Measurements from ENCODE around the gene CFL1. TPM values are rescaled to one million over a fixed set of nuclear protein-coding genes. Genes with fewer than 3 reads are reported as not detected.

Gene CFL1
- total and polyA plus RNA-seq, 2 of the 8 experiments (the other 6 are each of a cell fraction or from before 2014, with no cell fraction given), result 1,252 to 1,365 TPM

DNA sequence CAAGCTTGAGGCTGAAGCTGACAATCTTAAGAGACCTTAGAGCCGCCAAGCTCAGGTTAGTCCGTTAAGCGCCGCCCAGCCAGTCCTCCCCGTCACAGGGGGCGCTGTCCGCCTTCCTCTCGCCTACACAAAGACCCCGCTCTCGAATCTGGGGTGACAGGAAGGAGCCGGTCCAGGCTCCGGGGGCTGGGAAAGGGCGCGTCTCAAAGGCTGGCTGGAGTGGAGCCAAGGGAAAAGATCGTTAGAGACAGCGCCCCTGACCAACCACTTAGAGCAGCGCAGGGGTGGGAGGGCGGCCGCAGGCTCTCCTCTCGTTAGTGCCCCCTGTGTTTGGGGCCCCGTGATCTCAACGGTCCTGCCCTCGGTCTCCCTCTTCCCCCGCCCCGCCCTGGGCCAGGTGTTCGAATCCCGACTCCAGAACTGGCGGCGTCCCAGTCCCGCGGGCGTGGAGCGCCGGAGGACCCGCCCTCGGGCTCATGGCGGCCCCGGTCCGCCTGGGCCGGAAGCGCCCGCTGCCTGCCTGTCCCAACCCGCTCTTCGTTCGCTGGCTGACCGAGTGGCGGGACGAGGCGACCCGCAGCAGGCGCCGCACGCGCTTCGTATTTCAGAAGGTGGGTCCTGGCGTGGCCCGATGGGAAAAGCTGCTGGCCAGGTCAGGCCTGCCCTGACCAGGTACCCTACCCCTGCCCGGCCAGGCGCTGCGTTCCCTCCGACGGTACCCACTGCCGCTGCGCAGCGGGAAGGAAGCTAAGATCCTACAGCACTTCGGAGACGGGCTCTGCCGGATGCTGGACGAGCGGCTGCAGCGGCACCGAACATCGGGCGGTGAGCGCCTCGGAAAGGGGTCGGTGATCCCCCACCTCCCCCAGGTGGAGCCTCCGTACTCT lies 2.5 kb upstream of the CFL1 start, which contains the start of gene MUS81 (continued):
- TF ChIP-seq, protein P1, sequence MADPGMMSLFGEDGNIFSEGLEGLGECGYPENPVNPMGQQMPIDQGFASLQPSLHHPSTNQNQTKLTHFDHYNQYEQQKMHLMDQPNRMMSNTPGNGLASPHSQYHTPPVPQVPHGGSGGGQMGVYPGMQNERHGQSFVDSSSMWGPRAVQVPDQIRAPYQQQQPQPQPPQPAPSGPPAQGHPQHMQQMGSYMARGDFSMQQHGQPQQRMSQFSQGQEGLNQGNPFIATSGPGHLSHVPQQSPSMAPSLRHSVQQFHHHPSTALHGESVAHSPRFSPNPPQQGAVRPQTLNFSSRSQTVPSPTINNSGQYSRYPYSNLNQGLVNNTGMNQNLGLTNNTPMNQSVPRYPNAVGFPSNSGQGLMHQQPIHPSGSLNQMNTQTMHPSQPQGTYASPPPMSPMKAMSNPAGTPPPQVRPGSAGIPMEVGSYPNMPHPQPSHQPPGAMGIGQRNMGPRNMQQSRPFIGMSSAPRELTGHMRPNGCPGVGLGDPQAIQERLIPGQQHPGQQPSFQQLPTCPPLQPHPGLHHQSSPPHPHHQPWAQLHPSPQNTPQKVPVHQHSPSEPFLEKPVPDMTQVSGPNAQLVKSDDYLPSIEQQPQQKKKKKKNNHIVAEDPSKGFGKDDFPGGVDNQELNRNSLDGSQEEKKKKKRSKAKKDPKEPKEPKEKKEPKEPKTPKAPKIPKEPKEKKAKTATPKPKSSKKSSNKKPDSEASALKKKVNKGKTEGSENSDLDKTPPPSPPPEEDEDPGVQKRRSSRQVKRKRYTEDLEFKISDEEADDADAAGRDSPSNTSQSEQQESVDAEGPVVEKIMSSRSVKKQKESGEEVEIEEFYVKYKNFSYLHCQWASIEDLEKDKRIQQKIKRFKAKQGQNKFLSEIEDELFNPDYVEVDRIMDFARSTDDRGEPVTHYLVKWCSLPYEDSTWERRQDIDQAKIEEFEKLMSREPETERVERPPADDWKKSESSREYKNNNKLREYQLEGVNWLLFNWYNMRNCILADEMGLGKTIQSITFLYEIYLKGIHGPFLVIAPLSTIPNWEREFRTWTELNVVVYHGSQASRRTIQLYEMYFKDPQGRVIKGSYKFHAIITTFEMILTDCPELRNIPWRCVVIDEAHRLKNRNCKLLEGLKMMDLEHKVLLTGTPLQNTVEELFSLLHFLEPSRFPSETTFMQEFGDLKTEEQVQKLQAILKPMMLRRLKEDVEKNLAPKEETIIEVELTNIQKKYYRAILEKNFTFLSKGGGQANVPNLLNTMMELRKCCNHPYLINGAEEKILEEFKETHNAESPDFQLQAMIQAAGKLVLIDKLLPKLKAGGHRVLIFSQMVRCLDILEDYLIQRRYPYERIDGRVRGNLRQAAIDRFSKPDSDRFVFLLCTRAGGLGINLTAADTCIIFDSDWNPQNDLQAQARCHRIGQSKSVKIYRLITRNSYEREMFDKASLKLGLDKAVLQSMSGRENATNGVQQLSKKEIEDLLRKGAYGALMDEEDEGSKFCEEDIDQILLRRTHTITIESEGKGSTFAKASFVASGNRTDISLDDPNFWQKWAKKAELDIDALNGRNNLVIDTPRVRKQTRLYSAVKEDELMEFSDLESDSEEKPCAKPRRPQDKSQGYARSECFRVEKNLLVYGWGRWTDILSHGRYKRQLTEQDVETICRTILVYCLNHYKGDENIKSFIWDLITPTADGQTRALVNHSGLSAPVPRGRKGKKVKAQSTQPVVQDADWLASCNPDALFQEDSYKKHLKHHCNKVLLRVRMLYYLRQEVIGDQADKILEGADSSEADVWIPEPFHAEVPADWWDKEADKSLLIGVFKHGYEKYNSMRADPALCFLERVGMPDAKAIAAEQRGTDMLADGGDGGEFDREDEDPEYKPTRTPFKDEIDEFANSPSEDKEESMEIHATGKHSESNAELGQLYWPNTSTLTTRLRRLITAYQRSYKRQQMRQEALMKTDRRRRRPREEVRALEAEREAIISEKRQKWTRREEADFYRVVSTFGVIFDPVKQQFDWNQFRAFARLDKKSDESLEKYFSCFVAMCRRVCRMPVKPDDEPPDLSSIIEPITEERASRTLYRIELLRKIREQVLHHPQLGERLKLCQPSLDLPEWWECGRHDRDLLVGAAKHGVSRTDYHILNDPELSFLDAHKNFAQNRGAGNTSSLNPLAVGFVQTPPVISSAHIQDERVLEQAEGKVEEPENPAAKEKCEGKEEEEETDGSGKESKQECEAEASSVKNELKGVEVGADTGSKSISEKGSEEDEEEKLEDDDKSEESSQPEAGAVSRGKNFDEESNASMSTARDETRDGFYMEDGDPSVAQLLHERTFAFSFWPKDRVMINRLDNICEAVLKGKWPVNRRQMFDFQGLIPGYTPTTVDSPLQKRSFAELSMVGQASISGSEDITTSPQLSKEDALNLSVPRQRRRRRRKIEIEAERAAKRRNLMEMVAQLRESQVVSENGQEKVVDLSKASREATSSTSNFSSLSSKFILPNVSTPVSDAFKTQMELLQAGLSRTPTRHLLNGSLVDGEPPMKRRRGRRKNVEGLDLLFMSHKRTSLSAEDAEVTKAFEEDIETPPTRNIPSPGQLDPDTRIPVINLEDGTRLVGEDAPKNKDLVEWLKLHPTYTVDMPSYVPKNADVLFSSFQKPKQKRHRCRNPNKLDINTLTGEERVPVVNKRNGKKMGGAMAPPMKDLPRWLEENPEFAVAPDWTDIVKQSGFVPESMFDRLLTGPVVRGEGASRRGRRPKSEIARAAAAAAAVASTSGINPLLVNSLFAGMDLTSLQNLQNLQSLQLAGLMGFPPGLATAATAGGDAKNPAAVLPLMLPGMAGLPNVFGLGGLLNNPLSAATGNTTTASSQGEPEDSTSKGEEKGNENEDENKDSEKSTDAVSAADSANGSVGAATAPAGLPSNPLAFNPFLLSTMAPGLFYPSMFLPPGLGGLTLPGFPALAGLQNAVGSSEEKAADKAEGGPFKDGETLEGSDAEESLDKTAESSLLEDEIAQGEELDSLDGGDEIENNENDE (IDR thresholded peaks at IDR 0.05; ENCODE audit: insufficient replicate concordance, low read length), result no peak
- TF ChIP-seq RAD21 (IDR thresholded peaks at IDR 0.05 in 1 of 2, conservative IDR thresholded peaks at IDR 0.05 in 1 of 2; ENCODE audit: low read depth in 2 of 2, low read length in 2 of 2), result peak in 1 of 2 experiments; percentile 37; a peak in 2 of 4 replicates
- TF ChIP-seq SIRT6 (IDR thresholded peaks at IDR 0.05; ENCODE audit: low read length), result no peak
- 0 out of 2 replicates have a peak, but pooled peaks have one; percentile 5 for TF ChIP-seq CHD2 (IDR thresholded peaks at IDR 0.05; ENCODE audit: low read length)
- peak; percentile 74; the same call in 1 of the 2 replicates for TF ChIP-seq GABPA (IDR thresholded peaks at IDR 0.05; ENCODE audit: borderline replicate concordance, insufficient read depth, low read length)
- TF ChIP-seq SIN3A (conservative IDR thresholded peaks at IDR 0.05 in 1 of 2, IDR thresholded peaks at IDR 0.05 in 1 of 2; ENCODE audit: low read depth in 1 of 2, low read length in 2 of 2), result peak; percentile 88 to 90; a peak in 3 of 4 replicates
- TF ChIP-seq POLR2AphosphoS5 (IDR thresholded peaks at IDR 0.05; ENCODE audit: low read depth, low read length), result no peak; the same call in 1 of the 2 replicates
- peak; percentile 83; the same call in 1 of the 2 replicates for TF ChIP-seq SP1 (IDR thresholded peaks at IDR 0.05; ENCODE audit: low read depth, low read length)
- TF ChIP-seq ZNF274 (IDR thresholded peaks at IDR 0.05; ENCODE audit: borderline replicate concordance, extremely low read depth, low read length), result no peak

All from H1 (cell line).